Stimulated activated naive CD8-positive, alpha-beta T cell treated with anti-CD3 and anti-CD28 coated beads, Interleukin-15, Interleukin-2, amounts not matched to agents 100 U/mL and 50 U/mL, for 24 hours (primary cell): ENCODE results near the gene FAM193A.
"Not testable (repeated sequence)": the region's sequence is repeated elsewhere in the genome, so short reads cannot be mapped to it uniquely, and the experiment has no call there.

Source experiments
- ATAC-seq: fragments of 150-1000 bp; cut with Tn5 transposase; one replicate; pipeline ENCODE4 v1.10.0; 2021
- DNase-seq: peaks from one replicate; pipeline ENCODE4 v3.0.0; 2021

The FAM193A gene, protein sequence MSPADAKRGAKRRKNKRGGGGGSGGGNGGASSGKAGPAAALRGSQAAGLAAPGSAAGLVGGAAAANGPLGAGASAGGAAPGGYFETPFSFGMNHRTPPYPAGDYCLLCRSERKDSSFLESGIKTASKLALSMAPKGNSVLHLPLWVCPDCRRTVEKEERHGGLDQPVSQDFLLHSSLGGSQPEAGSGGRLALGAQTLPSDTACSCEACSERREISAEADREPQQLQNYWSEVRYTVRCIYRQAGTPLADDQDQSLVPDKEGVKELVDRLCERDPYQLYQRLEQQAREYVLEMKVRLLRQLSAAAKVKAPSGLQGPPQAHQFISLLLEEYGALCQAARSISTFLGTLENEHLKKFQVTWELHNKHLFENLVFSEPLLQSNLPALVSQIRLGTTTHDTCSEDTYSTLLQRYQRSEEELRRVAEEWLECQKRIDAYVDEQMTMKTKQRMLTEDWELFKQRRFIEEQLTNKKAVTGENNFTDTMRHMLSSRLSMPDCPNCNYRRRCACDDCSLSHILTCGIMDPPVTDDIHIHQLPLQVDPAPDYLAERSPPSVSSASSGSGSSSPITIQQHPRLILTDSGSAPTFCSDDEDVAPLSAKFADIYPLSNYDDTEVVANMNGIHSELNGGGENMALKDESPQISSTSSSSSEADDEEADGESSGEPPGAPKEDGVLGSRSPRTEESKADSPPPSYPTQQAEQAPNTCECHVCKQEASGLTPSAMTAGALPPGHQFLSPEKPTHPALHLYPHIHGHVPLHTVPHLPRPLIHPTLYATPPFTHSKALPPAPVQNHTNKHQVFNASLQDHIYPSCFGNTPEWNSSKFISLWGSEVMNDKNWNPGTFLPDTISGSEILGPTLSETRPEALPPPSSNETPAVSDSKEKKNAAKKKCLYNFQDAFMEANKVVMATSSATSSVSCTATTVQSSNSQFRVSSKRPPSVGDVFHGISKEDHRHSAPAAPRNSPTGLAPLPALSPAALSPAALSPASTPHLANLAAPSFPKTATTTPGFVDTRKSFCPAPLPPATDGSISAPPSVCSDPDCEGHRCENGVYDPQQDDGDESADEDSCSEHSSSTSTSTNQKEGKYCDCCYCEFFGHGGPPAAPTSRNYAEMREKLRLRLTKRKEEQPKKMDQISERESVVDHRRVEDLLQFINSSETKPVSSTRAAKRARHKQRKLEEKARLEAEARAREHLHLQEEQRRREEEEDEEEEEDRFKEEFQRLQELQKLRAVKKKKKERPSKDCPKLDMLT (N-terminal part only)

DNA sequence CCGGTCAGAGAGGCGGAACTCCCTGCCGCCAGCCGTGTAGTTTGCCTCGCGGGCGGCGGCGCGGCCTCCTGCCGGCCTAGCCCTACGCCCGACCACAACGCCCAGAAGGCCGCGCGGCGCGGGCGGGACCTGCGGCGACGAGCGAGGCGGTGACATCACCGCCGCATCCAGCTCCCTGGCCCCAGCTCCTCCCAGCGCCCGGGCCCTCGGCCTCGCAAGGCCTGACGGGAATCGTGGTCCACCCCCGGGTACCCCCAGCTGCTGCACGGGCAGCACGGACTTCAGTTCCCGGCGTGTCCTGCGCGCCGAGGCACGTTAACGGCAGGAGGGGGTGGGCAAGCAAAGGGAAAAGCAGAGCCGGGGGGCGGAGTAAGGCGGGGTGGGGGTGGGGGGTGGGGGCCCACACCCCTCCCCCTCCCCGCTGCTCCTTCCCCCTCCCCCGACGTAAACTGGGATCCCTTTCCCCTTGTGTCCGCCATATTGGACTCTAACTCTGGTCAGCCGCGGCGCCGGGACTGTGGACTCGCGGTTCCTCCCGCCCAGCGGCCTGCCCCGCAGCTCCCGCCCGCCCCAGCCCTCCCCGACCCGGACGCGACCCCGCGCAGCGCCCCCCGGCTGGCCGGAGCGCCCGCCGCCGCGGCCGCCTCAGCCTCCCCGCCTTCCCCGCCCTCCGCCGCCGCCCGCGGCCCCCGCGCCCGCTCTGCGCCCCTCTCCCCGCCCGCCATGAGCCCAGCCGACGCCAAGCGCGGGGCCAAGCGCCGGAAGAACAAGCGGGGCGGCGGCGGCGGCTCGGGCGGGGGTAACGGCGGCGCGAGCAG, at the start of gene FAM193A:
FAM193A (plus strand) TSS at position 455 of the 818 bp plus-strand sequence; CDS start at position 724, 269 bp downstream.
- ATAC-seq (peak; percentile 96), DNase-seq (peak; percentile 99)

DNA sequence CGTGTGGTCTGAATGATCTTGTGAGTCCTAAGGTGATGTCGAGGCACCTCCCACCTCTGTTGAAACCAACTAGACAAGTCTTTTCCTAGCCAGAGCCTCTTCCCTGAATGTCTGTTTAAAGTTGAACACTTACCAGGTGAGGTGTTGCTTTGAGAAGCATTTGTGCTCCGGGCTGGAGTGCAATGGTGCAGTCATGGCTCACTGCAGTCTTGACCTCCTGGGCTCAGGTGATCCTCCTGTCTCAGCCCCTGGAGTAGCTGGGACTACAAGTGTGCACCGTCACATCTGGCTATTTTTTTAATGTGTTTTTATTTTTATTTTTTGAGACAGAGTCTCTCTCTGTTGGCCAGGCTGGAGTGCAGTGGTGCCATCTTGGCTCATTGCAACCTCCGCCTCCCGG, 49.5 kb upstream of the FAM193A start:
- ATAC-seq = no peak
- no peak for DNase-seq

DNA sequence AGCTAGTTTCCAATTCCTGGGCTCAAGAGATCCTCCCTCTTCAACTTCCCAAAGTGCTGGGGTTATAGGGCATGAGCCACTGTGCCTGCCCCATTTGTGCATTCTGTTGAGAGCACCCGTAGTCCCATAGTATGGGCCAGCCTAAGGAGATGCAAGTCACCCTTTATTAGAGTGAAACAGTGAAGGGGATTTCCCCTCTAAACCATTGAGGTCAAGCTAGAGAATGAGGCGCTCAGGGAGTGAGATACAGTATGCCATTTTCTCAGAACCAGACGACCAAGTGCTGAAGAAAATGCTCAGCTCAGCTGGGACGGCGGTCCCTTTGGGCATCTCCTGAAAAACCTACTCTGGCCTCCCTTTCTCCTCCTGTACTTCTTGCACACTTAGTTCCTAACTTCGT, 48.8 kb upstream of the FAM193A start:
- no peak for DNase-seq
- peak; percentile 75 for ATAC-seq

DNA sequence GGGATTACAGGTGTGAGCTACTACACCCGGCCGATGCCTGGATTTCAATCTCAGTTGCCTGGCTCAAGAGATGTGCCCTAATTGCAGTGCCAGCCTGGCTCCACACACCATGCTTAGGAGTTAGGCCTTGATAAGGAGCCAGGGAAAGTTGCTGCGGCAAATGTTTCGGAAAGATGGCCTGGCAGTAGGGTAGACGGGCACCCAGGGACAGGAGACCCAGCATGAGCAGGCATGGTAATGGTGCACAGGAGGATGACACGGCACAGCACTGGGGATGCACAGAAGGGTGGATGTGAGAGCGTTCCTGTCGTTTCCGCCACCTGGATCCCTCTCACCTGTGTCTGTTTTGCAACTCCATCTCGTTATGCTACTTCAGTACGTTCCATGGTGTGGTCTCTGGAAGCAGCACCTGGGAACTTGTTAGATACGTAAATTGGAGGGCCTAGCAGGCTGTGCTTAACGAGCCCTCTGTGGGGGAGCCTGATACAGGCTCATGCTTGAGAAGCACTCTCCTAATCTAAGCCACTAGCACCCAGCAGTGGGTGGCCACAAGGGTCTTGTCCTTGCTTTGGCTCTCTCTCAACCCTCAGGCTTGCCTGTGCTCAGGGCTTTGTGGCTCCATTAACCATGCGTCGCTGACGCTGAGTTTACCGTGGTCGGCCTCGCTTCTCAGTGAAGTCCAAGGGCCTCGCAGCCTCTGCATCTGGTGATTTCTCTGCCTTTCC, 47.2 kb upstream of the FAM193A start:
- DNase-seq (no peak), ATAC-seq (no peak)

DNA sequence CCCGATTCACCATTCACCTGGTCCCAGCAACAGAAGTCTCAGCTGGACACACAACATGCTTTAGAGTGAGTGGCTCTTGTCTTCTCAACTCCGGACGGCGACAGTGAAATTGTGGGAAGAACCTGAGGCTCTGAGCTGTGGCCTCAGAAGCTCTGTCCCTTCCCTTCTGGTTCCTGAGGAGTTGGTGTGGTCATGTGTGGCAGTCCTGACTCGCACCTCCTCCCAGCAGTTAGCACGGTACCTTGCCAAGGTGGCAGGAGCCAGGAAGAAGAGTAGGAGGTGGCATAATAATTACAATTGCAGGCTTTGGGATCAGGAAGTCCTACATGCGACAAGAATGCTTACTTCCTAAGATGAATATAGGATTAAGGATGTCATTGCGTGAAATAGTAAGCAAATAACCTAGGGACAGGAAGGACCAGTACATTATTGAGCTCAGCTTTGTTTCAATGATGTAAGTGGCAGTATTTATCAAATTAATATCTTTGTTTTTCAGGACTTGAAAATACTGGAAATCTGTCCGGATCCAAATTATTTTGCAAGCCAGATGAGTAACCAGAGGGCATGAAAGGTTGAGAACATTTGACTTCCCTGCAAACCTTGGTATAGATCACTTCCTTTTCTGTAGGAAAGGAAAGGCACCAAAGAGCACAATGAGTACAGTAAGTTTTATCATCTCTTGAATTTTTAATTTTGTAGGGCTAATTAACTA, 46.5 kb upstream of the FAM193A start:
- no peak for ATAC-seq
- DNase-seq = no peak

DNA sequence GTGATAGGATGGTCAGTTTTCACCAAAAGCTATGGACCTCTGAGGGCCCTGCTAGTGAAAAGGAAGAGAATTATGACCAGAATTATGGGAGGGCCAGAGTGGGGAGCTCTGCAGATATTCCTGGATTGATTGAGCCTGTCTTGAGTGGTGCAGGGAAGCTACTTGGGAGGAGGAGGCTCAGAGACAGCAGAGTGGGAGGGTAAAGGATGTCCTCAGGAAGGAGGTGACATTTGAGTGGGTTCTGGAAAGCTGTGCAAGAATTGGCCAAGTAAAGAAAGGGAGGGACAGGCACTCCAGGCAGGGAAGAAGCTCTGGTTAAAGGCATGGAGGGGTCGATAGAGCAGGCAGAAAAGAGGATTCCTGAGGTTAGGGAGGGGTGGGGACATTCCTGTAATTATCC, 43.5 kb upstream of the FAM193A start:
- ATAC-seq (no peak), DNase-seq (no peak)

DNA sequence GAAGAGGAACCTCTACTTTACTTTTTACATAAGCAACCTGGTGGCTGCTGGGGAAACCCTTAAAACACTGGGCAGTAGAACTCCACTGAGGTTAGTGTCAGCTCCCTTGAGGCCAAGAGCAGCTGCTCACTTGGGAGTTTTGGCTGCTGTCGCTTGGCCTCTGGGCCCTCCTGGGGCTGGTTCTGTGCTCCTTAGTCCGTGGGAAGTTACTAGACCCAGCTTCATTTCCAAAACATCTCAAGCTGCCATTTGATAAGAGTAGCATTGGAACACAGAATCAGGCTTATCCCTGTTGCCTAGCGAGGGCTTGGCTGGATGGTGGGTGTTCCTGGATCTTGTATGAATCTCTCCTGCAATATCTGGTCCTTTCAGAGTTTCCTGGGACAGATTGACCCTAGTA, 41.5 kb upstream of the FAM193A start:
- DNase-seq (no peak), ATAC-seq (no peak)

DNA sequence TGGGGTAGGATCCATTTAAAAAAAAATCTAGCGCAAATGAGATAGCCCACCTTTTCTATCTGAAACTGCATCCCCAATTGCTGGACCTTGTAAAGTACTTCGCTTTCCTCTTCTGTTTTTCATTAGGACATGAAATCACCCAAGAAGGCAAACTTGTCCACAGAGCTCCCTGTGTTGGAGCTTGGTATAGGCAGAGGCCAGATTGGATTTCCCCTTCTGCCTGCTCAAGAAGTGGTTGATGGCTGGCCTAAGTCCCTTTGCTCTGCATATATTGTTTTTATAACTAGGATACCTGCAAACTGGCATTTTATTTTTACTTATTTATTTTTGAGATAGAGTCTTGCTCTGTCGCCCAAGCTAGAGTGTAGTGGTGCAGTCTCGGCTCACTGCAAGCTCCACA, 39.1 kb upstream of the FAM193A start:
- DNase-seq (no peak), ATAC-seq (no peak)

DNA sequence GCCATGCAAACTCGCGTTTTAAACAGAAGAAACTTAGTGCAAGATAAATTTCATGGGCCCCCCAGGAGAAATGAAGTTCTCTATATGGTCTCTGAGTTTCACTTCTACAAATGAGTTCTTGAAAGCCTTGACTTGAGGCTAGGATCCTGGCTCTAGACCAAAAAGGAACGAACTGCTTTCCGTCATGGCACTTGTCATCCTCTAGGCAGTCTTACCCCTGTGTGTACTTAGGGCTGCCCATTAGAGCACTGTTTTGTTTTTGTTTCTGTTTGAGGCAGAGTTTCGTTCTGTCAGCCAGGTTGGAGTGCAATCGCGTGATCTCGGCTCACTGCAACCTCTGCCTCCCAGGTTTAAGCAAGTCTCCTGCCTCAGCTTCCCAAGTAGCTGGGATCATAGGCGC, 38.5 kb upstream of the FAM193A start:
- ATAC-seq (no peak), DNase-seq (no peak)

DNA sequence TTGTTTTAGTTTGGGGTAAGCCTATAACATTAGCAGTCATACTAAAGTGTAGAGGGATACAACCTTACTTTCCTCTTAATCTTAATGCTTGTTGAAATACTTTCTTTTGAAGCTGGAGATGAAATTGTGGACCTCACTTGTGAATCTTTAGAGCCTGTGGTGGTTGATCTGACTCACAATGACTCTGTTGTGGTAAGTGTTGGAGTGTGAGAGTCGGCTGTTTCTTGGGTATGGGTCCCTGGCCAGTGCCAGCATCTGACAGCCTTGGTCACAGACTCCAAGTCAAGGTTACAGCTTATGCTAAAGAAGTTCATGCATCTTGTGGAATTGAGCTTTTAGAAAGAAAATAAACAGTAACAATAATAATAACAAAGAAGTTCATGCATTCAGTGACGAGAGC, 35.9 kb upstream of the FAM193A start:
- ATAC-seq (peak; percentile 74), DNase-seq (no peak)

DNA sequence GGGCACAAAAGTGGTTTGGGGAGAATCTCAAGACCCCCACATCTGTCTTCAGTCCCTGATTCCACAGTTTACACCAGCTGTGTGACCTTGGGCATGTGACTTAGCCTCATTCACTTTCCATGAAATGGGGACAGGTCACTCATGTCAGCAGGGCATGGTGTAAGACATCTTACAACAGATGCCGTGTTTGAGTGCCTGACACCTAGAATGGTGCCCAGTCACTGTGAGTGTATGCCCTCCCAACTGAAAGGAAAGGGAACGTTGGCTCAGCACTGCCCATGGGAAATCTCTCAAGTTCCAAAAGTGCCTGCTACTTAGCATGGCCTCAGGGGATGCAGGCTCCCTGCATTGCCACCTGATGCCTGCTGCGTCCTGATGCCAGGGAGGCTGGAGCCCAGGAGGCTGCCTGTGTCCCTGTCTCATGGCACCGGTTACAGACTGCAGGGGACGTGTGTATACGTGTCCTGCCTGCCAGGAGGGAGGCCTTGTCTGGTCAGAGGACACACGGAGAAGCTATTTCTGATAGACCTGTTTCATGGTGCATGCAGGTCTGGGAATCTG, 35.3 kb upstream of the FAM193A start:
- ATAC-seq = peak; percentile 10

DNA sequence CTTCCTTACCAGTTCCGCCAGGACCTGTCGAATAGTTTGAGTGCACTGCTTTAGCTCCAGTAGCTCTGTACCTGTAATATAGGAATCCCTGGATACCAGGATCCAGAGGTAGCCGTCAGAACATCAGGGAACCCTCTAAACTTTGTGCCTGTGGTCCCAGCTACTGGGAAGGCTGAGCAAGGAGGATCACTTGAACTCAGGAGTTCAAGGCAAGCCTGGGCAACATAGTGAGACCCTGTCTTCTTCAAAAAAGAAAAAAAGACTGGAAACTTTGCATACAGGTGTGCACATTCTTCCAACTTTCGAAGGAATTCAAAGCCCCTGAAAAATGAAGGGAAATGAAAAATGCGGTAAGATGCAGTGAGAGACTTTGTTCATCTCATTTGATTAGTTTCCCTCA, 32.6 kb upstream of the FAM193A start:
- ATAC-seq (no peak), DNase-seq (no peak)

More for the DNA sequence above, 35.3 kb upstream of the FAM193A start:
- DNase-seq = no peak

DNA sequence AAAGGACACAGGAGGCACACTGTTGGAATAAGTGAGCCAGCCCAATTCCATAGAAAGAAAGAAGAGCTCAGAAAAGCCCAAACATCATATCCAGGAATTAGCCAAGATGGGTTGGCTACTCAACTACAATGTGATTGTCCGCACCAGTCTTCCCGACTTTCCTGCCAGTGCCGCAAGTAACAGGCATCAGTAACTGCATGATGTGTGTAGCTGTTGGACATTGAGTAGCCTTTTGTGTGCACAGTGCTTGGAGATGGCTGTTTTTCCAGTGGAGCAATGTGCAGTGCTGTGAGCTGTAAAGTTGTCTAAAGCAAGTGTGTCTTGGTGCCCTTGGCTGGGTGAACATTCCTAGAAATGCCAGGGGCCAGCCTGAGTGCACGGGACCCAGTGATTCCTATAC, 29.2 kb upstream of the FAM193A start:
- DNase-seq (no peak), ATAC-seq (no peak)

DNA sequence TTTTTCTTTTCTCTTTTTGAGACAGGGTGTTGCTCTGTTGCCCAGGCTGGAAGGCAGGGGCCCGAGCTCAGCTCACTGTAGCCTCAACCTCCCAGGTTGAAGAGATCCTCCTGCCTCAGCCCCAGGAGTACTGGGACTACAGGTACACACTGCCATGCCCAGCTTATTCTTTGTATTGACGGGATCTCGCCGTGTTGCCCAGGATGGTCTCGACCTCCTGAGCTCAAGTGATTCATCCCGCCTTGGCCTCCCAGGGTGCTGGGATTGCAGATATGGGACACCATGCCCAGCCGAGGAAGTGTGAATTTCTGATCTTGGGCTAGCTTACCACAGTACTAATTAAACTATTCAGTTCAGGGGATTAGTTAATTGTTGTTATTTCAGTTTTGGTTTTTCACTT, 28.6 kb upstream of the FAM193A start:
- DNase-seq (no peak), ATAC-seq (no peak)

DNA sequence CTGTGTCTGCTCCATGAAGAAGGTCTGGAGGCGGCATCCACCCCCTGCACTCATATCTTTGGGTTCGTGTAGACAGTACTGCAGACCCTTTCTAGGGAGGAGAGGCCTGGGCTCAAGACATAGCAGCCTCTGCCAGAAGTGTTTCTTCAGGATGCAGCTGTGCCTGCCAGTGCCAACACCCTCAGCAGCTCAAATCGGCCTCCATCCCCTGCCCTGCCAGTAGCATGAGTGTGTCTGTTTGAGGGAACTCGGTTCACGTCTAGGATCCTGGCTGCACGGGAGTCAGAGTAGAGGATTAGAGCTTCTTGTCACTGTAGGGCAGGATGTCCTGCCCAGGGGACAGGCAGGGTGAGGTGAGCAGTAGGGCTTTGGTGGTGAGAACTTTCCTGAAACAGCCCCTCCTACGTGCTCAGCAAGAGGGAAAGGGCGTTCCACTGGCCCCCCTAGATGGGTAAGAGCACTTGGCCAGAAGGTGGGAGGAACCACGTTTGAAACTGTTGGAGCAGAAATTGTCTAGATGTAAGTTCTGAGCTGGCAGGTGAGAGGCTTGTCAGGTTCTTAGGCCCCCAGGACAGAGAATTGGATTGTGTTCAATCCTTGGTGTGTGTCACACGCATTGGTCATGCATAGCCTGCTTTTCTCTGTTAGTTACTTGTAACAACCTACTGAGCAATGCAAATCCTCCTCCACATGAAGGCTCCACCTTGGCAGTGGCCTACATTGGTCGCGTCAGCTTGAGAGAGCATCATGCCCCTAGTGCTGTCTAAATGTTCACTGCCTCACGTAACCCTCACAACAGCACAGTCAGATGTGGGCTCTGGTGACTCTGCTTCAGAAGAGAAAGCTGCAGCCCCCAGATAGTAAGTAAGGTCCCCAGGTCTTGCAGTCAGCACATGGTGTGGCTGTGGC, 25.8 kb upstream of the FAM193A start:
- ATAC-seq = no peak
- DNase-seq = no peak

DNA sequence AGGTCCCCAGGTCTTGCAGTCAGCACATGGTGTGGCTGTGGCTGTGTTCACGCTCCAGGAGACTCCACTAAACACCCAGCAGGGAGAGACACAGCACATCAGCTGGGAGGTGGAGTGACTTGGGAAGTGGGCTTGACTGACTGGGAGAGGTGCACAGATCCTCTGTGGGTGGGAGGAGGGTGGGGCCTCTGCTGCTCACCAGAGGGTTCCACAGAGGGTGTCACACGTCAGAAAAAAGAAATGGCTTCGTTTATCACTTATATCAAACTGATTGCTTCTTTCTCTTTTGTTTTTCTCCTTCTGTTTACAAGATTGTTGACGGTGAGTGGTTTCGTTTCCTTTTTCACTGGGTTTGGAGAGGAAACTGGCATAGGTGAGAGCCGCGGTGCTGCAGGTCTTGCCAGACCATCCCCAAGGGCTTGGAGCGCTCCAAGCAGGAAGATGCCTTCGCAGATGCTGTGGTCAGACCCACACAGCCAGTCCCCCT, 24.8 kb upstream of the FAM193A start:
- DNase-seq (no peak), ATAC-seq (no peak)

DNA sequence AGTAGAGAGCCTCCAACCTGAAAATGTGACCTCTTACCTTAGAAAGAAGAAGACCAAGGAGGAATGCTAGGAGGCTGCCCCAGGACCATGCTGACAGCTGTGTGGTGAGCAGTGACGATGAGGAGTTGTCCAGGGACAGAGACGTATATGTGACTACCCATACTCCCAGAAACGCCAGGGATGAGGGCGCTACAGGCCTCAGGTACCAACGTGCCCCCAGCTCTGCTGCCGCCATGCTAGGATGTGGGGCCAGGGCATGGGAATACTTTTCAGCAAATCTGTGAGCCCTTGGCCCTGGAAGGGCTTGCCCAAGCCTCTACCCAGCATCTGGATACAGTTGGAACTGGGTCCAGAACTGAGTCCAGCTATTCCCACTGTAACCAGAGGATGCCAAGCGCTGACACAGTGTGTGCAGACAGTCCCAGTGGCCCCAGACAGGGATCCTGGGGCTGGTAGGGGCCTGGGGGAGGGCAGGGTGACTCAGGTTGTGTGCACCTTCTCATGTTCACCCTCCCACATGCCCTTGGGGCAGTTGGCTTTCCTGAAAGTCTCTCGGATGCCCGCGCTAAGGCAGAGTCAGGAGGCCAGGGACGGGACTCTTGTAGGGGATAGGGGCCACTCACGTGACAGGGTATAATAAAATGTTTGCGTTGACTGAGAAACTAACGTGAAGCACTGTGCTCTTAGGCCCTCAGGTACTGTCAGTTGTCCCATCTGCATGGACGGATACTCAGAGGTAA, 23.9 kb upstream of the FAM193A start:
- ATAC-seq = no peak

DNA sequence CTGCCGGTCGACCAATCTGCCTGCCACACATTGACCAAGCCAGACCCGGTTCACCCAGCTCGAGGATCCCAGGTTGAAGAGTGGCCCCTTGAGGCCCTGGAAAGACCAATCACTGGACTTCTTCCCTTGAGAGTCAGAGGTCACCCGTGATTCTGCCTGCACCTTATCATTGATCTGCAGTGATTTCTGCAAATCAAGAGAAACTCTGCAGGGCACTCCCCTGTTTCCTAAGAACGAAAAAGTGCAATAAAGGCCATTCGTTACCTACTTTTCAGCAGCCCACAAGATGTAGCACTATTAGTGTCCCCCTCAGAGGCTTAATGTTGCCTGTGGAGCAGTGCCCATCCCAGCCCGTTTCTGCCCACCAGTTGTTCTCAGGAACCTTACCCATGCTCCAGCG, 22.3 kb upstream of the FAM193A start:
- DNase-seq, ATAC-seq: not testable (repeated sequence)

More for the DNA sequence above, 23.9 kb upstream of the FAM193A start:
- no peak for DNase-seq
